OCI-LY7 (cell line): ENCODE data around the gene HSDL2. TPM values are rescaled to one million over a fixed set of nuclear protein-coding genes. Genes with fewer than 3 reads are reported as not detected.

Source experiments
- BruUV-seq: library from RNA; stranded (reverse); fragments of 400-500 nt; replicated peaks from 2 replicates; lab custom pipeline; 2021; lab: Mats Ljungman, UMichigan
- CTCF ChIA-PET: fragments of 300-600 bp; sonication (Branson Sonifier 250); formaldehyde crosslinking; loops from one replicate; lab custom pipeline; 2022; ENCODE audit warnings: antibody characterized with exemption; ENCODE audit not compliant: unreplicated experiment; lab: Charles Lee
- POLR2A ChIA-PET: fragments of 300-600 bp; sonication (Branson Sonifier 250); formaldehyde crosslinking; loops from one replicate; lab custom pipeline; 2022; ENCODE audit warnings: antibody characterized with exemption; lab: Charles Lee
- DNase-seq: peaks from one replicate; pipeline ENCODE4 v3.0.0-alpha.2; 2015; ENCODE audit warnings: low spot score
- H2AFZ ChIP-seq: fragments of 200-600 bp; sonication (generic), shearing (Covaris generic); 2 replicates; pipeline ENCODE4 v1.6.1; 2014; ENCODE audit warnings: mild to moderate bottlenecking, antibody characterized with exemption, low read length, moderate library complexity
- H3K27ac ChIP-seq: fragments of 200-600 bp; sonication (generic); 2 replicates; pipeline ENCODE4 v1.5.1; 2014; ENCODE audit warnings: mixed run types, low read depth, mild to moderate bottlenecking, moderate library complexity, low read length, inconsistent platforms; ENCODE audit not compliant: poor library complexity, severe bottlenecking
- H3K36me3 ChIP-seq: fragments of 200-600 bp; sonication (generic); 2 replicates; pipeline ENCODE4 v1.6.1; 2014; ENCODE audit warnings: mild to moderate bottlenecking, antibody characterized with exemption, low read length, moderate library complexity, mixed read lengths; ENCODE audit not compliant: insufficient read depth
- H3K4me1 ChIP-seq: fragments of 200-600 bp; sonication (generic); 2 replicates; pipeline ENCODE4 v1.5.1; 2014; ENCODE audit warnings: mild to moderate bottlenecking, low read length; ENCODE audit not compliant: insufficient read depth, poor library complexity, severe bottlenecking
- H3K4me2 ChIP-seq: fragments of 200-600 bp; sonication (generic); 2 replicates; pipeline ENCODE4 v1.6.1; 2014; ENCODE audit warnings: mild to moderate bottlenecking, low read length
- H3K4me3 ChIP-seq: fragments of 200-600 bp; sonication (generic); 2 replicates; pipeline ENCODE4 v1.5.1; 2014; ENCODE audit warnings: mild to moderate bottlenecking, low read depth, low read length; ENCODE audit not compliant: poor library complexity, severe bottlenecking
- H3K79me2 ChIP-seq: fragments of 200-600 bp; sonication (generic); 2 replicates; pipeline ENCODE4 v1.6.1; 2016; ENCODE audit warnings: low read depth, mild to moderate bottlenecking, low read length, moderate library complexity, mixed read lengths; ENCODE audit not compliant: insufficient read depth
- H3K9me2 ChIP-seq: fragments of 200-600 bp; sonication (generic); 2 replicates; pipeline ENCODE4 v1.6.1; 2016; ENCODE audit warnings: mild to moderate bottlenecking, low read length, mixed read lengths; ENCODE audit not compliant: insufficient read depth
- H3K9me3 ChIP-seq: fragments of 200-600 bp; sonication (generic); 2 replicates; pipeline ENCODE4 v1.6.1; 2014; ENCODE audit warnings: mild to moderate bottlenecking, mixed run types, low read length, mixed read lengths
- H4K20me1 ChIP-seq: fragments of 200-600 bp; sonication (generic); 2 replicates; pipeline ENCODE4 v1.6.1; 2014; ENCODE audit warnings: mild to moderate bottlenecking, antibody characterized with exemption, low read length, moderate library complexity, mixed read lengths; ENCODE audit not compliant: insufficient read depth
- EZH2phosphoT487 ChIP-seq: fragments of 200-600 bp; sonication (generic); IDR thresholded peaks from 2 replicates; pipeline ENCODE4 v1.6.1; 2018; ENCODE audit warnings: low read depth, borderline replicate concordance, mild to moderate bottlenecking, mixed run types, antibody characterized with exemption, low read length, moderate library complexity, mixed read lengths
- intact Hi-C: fragments of 100-400 bp; cut with micrococcal nuclease; formaldehyde crosslinking; loops from one replicate; pipeline ENCODE4 v1.10.0; 2022; ENCODE audit not compliant: unreplicated experiment
- total RNA-seq, 2 experiments: library from RNA; depleted of rRNA in 1 of 2; stranded (reverse); fragments of >200 nt in 1 of 2; shearing (Covaris generic) in 1 of 2; gene quantifications; 2 replicates each; pipeline ENCODE4 v1.2.3, GENCODE V29; 2014 to 2022
- TF ChIP-seq, protein P1 (sequence below): fragments of 200-600 bp; sonication (generic); conservative IDR thresholded peaks from 2 replicates; pipeline ENCODE4 v1.5.1; 2014; ENCODE audit warnings: mild to moderate bottlenecking, antibody characterized with exemption, low read length, moderate library complexity, mixed read lengths

HSDL2 gene
- total RNA-seq, 2 experiments from 2014 or later: 12.7 to 16.6 TPM

DNA sequence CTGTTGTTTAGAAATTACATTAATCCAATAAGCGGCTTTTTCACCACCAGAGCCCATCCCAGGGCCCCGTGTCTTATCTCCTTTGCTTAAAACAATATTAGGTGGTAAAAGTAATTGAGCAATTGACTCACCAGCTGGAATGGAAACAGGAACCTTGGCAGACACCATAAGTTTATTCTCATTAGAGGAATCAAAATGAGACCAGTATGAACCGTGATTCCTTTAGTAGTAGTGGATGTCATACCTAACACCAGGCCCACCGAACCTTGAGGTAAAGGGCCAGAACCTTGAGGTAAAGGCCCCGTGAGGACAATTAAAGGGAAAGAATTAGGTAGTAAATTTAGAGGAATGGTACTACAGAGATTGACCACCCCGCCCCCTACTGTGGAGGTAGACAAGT lies 16.5 kb downstream of the HSDL2 start:
- no peak overlapping the region for H3K4me2 ChIP-seq
- no TSS peak for BruUV-seq
- no peaks in the 10 kb centered on the region for H3K79me2 ChIP-seq
- H4K20me1 ChIP-seq: no peaks in the 10 kb centered on the region
- TF ChIP-seq, protein P1, sequence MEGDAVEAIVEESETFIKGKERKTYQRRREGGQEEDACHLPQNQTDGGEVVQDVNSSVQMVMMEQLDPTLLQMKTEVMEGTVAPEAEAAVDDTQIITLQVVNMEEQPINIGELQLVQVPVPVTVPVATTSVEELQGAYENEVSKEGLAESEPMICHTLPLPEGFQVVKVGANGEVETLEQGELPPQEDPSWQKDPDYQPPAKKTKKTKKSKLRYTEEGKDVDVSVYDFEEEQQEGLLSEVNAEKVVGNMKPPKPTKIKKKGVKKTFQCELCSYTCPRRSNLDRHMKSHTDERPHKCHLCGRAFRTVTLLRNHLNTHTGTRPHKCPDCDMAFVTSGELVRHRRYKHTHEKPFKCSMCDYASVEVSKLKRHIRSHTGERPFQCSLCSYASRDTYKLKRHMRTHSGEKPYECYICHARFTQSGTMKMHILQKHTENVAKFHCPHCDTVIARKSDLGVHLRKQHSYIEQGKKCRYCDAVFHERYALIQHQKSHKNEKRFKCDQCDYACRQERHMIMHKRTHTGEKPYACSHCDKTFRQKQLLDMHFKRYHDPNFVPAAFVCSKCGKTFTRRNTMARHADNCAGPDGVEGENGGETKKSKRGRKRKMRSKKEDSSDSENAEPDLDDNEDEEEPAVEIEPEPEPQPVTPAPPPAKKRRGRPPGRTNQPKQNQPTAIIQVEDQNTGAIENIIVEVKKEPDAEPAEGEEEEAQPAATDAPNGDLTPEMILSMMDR: no peak
- no peak for TF ChIP-seq EZH2phosphoT487
- H3K9me3 ChIP-seq: 0 out of 2 replicates have a peak, but pooled peaks cover 9% of the 10 kb centered on the region
- H3K4me1 ChIP-seq: no peaks in the 10 kb centered on the region
- H3K27ac ChIP-seq: no peak overlapping the region
- no peak overlapping the region for H2AFZ ChIP-seq
- no peaks in the 10 kb centered on the region for H3K9me2 ChIP-seq
- intact Hi-C loops: no loop called here
- no peaks in the 10 kb centered on the region for H3K36me3 ChIP-seq
- DNase-seq: no peak
- POLR2A ChIA-PET: no interaction called here
- H3K4me3 ChIP-seq: no peak overlapping the region
- CTCF ChIA-PET: no interaction called here

DNA sequence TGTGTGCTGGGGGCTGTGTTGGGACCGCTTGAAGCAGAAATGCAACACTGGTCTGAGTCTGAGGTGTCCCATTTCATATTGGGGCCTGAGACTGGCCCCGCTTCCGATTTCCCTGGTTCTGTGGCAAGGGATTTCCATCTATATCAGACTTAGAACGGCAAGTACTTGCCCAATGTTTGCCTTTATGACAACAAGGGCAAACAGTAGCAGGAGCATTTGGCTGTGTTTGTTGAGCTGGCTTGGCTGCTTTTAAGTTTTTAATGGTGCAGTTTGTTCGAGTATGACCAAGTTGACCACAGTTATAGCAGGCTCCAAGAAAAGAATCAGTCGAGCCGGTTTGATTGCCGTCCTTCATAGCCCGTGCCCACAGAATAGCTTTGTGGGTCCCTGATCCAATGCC lies 17.0 kb downstream of the HSDL2 start:
- Histone ChIP-seq H3K27ac (no peak overlapping the region), H3K9me2 (no peaks in the 10 kb centered on the region), H3K4me3 (no peak overlapping the region), H4K20me1 (no peaks in the 10 kb centered on the region), H3K9me3 (0 out of 2 replicates have a peak, but pooled peaks cover 9% of the 10 kb centered on the region), H2AFZ (no peak overlapping the region), H3K4me2 (no peak overlapping the region), H3K4me1 (no peaks in the 10 kb centered on the region), H3K79me2 (no peaks in the 10 kb centered on the region), H3K36me3 (no peaks in the 10 kb centered on the region)
- TF ChIP-seq, protein P1: no peak
- TF ChIP-seq EZH2phosphoT487: no peak
- ChIA-PET CTCF (no interaction called here), POLR2A (no interaction called here)
- BruUV-seq: no TSS peak
- intact Hi-C loops: no loop called here
- DNase-seq: no peak

DNA sequence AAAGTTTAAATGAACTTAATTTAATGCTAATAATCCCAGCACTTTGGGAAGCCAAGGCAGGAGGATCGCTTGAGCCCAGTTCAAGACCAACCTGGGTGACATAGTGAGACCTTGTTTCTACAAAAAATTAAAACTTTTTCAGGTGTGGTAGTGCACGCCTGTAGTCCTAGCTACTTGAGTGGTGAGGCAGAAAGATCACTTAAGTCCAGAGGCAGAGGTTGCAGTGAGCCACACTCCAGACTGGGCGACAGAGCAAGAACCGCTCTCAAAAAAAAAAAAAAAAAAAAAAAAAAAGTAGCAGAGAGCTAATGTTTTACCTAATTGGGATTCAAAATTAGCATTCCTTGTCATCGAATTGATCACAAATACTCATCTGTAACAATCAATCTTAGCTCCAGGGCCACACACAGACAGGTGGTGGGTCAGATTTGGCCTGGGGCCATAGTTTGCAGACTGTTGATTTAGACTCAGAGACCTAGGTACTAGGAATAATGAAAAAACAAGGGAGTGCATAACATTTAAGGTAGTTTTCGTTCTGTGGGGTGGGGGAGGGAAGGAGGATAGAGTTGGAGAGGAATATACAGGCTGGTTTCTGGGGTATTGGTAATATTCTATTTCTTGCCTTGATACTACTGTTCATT lies 21.4 kb downstream of the HSDL2 start:
- no TSS peak for BruUV-seq
- Histone ChIP-seq H3K79me2 (no peaks in the 10 kb centered on the region), H3K36me3 (no peaks in the 10 kb centered on the region), H3K4me3 (no peak overlapping the region), H3K9me2 (no peaks in the 10 kb centered on the region), H2AFZ (no peak overlapping the region), H3K4me1 (no peaks in the 10 kb centered on the region), H3K9me3 (0 out of 2 replicates have a peak, but pooled peaks cover 9% of the 10 kb centered on the region), H3K27ac (no peak overlapping the region), H3K4me2 (no peak overlapping the region), H4K20me1 (no peaks in the 10 kb centered on the region)
- ChIA-PET POLR2A (interaction anchor here (0.6 to 0.7 kb wide), 4 partner anchors 50 to 619 kb away, joined by 3 to 5 read pairs (median 4); no protein-coding TSS in a partner anchor), CTCF (no interaction called here)
- no peak for DNase-seq
- intact Hi-C loops: no loop called here
- TF ChIP-seq, protein P1: no peak
- TF ChIP-seq EZH2phosphoT487: no peak
